IMR-90 (cell line): ENCODE results near the gene TMEM86B. TPM values are rescaled to one million over a fixed set of nuclear protein-coding genes. Genes with fewer than 3 reads are reported as not detected.

Source experiments
- ATAC-seq: fragments of 200-7000 bp; cut with Tn5 transposase; 2 replicates; pipeline ENCODE4 v1.9.1; 2020; ENCODE audit warnings: low read depth, mild to moderate bottlenecking, moderate library complexity
- BruUV-seq: library from RNA; stranded (reverse); fragments of 400-500 nt; replicated peaks from 2 replicates; lab custom pipeline; 2021; lab: Mats Ljungman, UMichigan
- CTCF ChIA-PET: fragments of 300-600 bp; formaldehyde crosslinking; extraction: SDS; loops from one replicate; lab custom pipeline; 2021; ENCODE audit warnings: antibody characterized with exemption; lab: Yijun Ruan, JAX
- POLR2A ChIA-PET: fragments of 300-600 bp; sonication (Branson Sonifier 250); formaldehyde crosslinking; loops from one replicate; lab custom pipeline; 2022; ENCODE audit warnings: antibody characterized with exemption; ENCODE audit not compliant: unreplicated experiment; lab: Charles Lee
- DNase-seq: peaks from one replicate; pipeline ENCODE4 v3.0.0; 2013
- H2AFZ ChIP-seq: replicated peaks from 2 replicates; pipeline ENCODE3; 2013; ENCODE audit warnings: low read length, mild to moderate bottlenecking; ENCODE audit not compliant: poor library complexity
- H2AK5ac ChIP-seq: 2 replicates; pipeline ENCODE4 v1.6.1; 2013; ENCODE audit warnings: low read depth, low read length, inconsistent platforms
- H2AK9ac ChIP-seq: replicated peaks from 2 replicates; pipeline ENCODE3; 2013; ENCODE audit warnings: mild to moderate bottlenecking, low read depth, low read length, moderate library complexity; ENCODE audit not compliant: poor library complexity
- H2BK120ac ChIP-seq: 2 replicates; pipeline ENCODE4 v1.6.1; 2013; ENCODE audit warnings: low read depth, low read length, inconsistent platforms
- H2BK15ac ChIP-seq: 3 replicates; pipeline ENCODE4 v1.6.1; 2013; ENCODE audit warnings: low read depth, low read length, inconsistent platforms
- H2BK20ac ChIP-seq: 2 replicates; pipeline ENCODE4 v1.6.1; 2013; ENCODE audit warnings: low read depth, mild to moderate bottlenecking, inconsistent platforms, low read length, moderate library complexity
- H2BK5ac ChIP-seq: 2 replicates; pipeline ENCODE4 v1.6.1; 2013; ENCODE audit warnings: mild to moderate bottlenecking, low read depth, low read length, inconsistent platforms; ENCODE audit not compliant: poor library complexity, severe bottlenecking
- H3K14ac ChIP-seq: replicated peaks from 2 replicates; pipeline ENCODE4 v1.6.1; 2013; ENCODE audit warnings: low read depth, low read length, inconsistent platforms
- H3K18ac ChIP-seq: 2 replicates; pipeline ENCODE4 v1.6.1; 2013; ENCODE audit warnings: low read depth, low read length, control low read depth
- H3K23ac ChIP-seq: 2 replicates; pipeline ENCODE4 v1.6.1; 2013; ENCODE audit warnings: low read depth, low read length, inconsistent platforms
- H3K27ac ChIP-seq: 2 replicates; pipeline ENCODE4 v1.5.1; 2013; ENCODE audit warnings: mild to moderate bottlenecking, control low read depth, low read length; ENCODE audit not compliant: insufficient read depth
- H3K27me3 ChIP-seq: 2 replicates; pipeline ENCODE4 v1.6.1; 2013; ENCODE audit warnings: low read length; ENCODE audit not compliant: control insufficient read depth, insufficient read depth
- H3K36me3 ChIP-seq: 2 replicates; pipeline ENCODE4 v1.6.1; 2013; ENCODE audit warnings: low read length, mixed read lengths; ENCODE audit not compliant: control insufficient read depth, insufficient read depth
- H3K4ac ChIP-seq: 2 replicates; pipeline ENCODE4 v1.6.1; 2013; ENCODE audit warnings: low read depth, low read length, inconsistent platforms
- H3K4me1 ChIP-seq: 2 replicates; pipeline ENCODE4 v1.6.1; 2013; ENCODE audit warnings: low read length, mixed read lengths; ENCODE audit not compliant: control insufficient read depth, insufficient read depth
- H3K4me2 ChIP-seq: 2 replicates; pipeline ENCODE4 v1.6.1; 2013; ENCODE audit warnings: low read depth, mild to moderate bottlenecking, control low read depth, low read length, moderate library complexity
- H3K4me3 ChIP-seq: 2 replicates; pipeline ENCODE4 v1.5.1; 2013; ENCODE audit warnings: low read depth, mild to moderate bottlenecking, control low read depth, low read length, moderate library complexity; ENCODE audit not compliant: insufficient read depth
- H3K56ac ChIP-seq: 2 replicates; pipeline ENCODE4 v1.6.1; 2013; ENCODE audit warnings: low read length, inconsistent platforms; ENCODE audit not compliant: insufficient read depth; ENCODE audit errors: extremely low read depth
- H3K79me1 ChIP-seq, 2 experiments: 2 replicates each; pipeline ENCODE4 v1.6.1; 2013; ENCODE audit warnings: low read length in 2 of 2, inconsistent platforms in 1 of 2, low read depth in 1 of 2
- H3K9ac ChIP-seq: 2 replicates; pipeline ENCODE4 v1.6.1; 2013; ENCODE audit warnings: low read depth, low read length, control low read depth
- H3K9me1 ChIP-seq: 2 replicates; pipeline ENCODE4 v1.6.1; 2013; ENCODE audit warnings: low read length, inconsistent platforms; ENCODE audit not compliant: insufficient read depth
- H3K9me3 ChIP-seq: 2 replicates; pipeline ENCODE4 v1.6.1; 2013; ENCODE audit warnings: low read length; ENCODE audit not compliant: control insufficient read depth, insufficient read depth
- H4K20me1 ChIP-seq: 2 replicates; pipeline ENCODE4 v1.6.1; 2013; ENCODE audit warnings: low read length, inconsistent platforms; ENCODE audit not compliant: insufficient read depth
- H4K5ac ChIP-seq: 2 replicates; pipeline ENCODE4 v1.6.1; 2013; ENCODE audit warnings: mild to moderate bottlenecking, low read depth, low read length, control low read depth
- H4K8ac ChIP-seq, 2 experiments: 2 replicates each; pipeline ENCODE4 v1.6.1; 2013; ENCODE audit warnings: low read depth in 2 of 2, low read length in 2 of 2, control low read depth in 1 of 2, inconsistent platforms in 1 of 2
- H4K91ac ChIP-seq: 2 replicates; pipeline ENCODE4 v1.6.1; 2013; ENCODE audit warnings: low read depth, low read length, inconsistent platforms; ENCODE audit not compliant: insufficient read depth
- CEBPB ChIP-seq: IDR thresholded peaks from 2 replicates; pipeline ENCODE4 v1.6.1; 2012; ENCODE audit warnings: low read depth, low read length, improper control_type of control experiment
- RFX5 ChIP-seq: IDR thresholded peaks from 2 replicates; pipeline ENCODE4 v1.8.0; 2012; ENCODE audit warnings: low read depth, mild to moderate bottlenecking, low read length, moderate library complexity
- WGBS, 2 experiments: methylation state at CpG; one replicate each; pipeline versions ENCODE4 v1.1.5 to v1.1.7; 2013; ENCODE audit warnings: missing lambda C conversion rate in 2 of 2; ENCODE audit not compliant: insufficient read length in 1 of 2; ENCODE audit errors: extremely low coverage in 2 of 2; 5-methylcytosine and 5-hydroxymethylcytosine counted together
- dilution Hi-C: fragments of 300-500 bp; cut with HindIII; formaldehyde crosslinking; loops from one replicate; pipeline ENCODE4 v1.14.3; 2018; ENCODE audit warnings: low sequenced_read_pairs; ENCODE audit not compliant: unreplicated experiment
- in situ Hi-C: fragments of 300-500 bp; cut with MboI; formaldehyde crosslinking; loops from 3 replicates; pipeline ENCODE4 v1.14.3; 2019; ENCODE audit warnings: low sequenced_read_pairs, inconsistent platforms, mixed read lengths
- intact Hi-C: fragments of 100-400 bp; cut with micrococcal nuclease; formaldehyde crosslinking; loops from 2 replicates; pipeline ENCODE4 v1.10.0; 2022
- polyA plus RNA-seq, 3 experiments: library from polyadenylated mRNA; depleted of rRNA; stranded (reverse); fragments of >200 nt; gene quantifications; 2 replicates each; pipeline ENCODE4 v1.2.3, GENCODE V29; 2012; ENCODE audit warnings: low replicate concordance in 1 of 3
- total RNA-seq: library from RNA; depleted of rRNA; stranded (reverse); fragments of >200 nt; gene quantifications from 2 replicates; pipeline ENCODE4 v1.2.3, GENCODE V29; 2012

Gene TMEM86B
- total and polyA plus RNA-seq, 2 of the 4 experiments (the other 2 are of a cell fraction): 0.18 to 2.4 TPM

- CTCF ChIA-PET: no interaction called here
- no peak for ATAC-seq
Measured at GRCh38 chr19:55247621-55248099, 19.1 kb upstream of the TMEM86B start.

More at GRCh38 chr19:55247621-55248099, 19.1 kb upstream of the TMEM86B start:
- Histone ChIP-seq H2BK20ac (no peak overlapping the region), H3K4ac (no peak overlapping the region), H3K4me1 (0 out of 2 replicates have a peak, but pooled peaks cover 1% of the 10 kb centered on the region), H3K4me2 (no peak overlapping the region), H3K9ac (no peak overlapping the region), H2BK120ac (no peak overlapping the region), H3K27ac (no peak overlapping the region), H3K9me1 (peaks cover 23% of the 10 kb centered on the region), H4K20me1 (peaks cover 66% of the 10 kb centered on the region), H3K18ac (no peak overlapping the region), H3K79me1 (peaks cover 12 to 84% of the 10 kb centered on the region in 2 experiments), H2AFZ (no peak overlapping the region), H3K27me3 (no peaks in the 10 kb centered on the region), H2BK15ac (no peak overlapping the region), H3K4me3 (no peak overlapping the region), H3K9me3 (no peaks in the 10 kb centered on the region), H3K14ac (no peak overlapping the region), H4K91ac (no peak overlapping the region), H2AK9ac (peak overlapping the region; percentile 78), H2BK5ac (no peak overlapping the region), H3K56ac (no peak overlapping the region), H2AK5ac (no peak overlapping the region), H4K5ac (no peak overlapping the region), H3K36me3 (peaks cover 29% of the 10 kb centered on the region), H4K8ac (no peak overlapping the region), H3K23ac (no peak overlapping the region)
- no peak for DNase-seq
- no TSS peak for BruUV-seq
- TF ChIP-seq RFX5: no peak
- TF ChIP-seq CEBPB: no peak
- WGBS, 2 experiments: 100% methylated on average over 1 of the region's 10 CpGs; no CpG with 5 or more reads in 1 of the 2 experiments
- intact Hi-C loops: no loop called here
- POLR2A ChIA-PET: no interaction called here
- in situ Hi-C loops: no loop called here
- dilution Hi-C loops: no loop called here
